GM21528 (cell line): ENCODE data around the gene XPR1.
"Not testable (repeated sequence)": the region's sequence is repeated elsewhere in the genome, so short reads cannot be mapped to it uniquely, and the experiment has no call there.

ENCODE experiments used
- ATAC-seq: cut with Tn5 transposase; IDR thresholded peaks from one replicate; pipeline ENCODE4 v1.9.1; 2021; ENCODE audit warnings: mild to moderate bottlenecking, moderate library complexity; ENCODE audit not compliant: unreplicated experiment, low FRiP score

The XPR1 gene

GRCh38 chr1:180831507-180831906 lies 199.7 kb downstream of the XPR1 start:
- ATAC-seq: not testable (repeated sequence)

GRCh38 chr1:180833180-180833579 lies 201.4 kb downstream of the XPR1 start:
- ATAC-seq: not testable (repeated sequence)

- no peak for ATAC-seq
Measured at GRCh38 chr1:180836449-180836848, 204.6 kb downstream of the XPR1 start.

GRCh38 chr1:180837020-180837419 lies 205.2 kb downstream of the XPR1 start:
- no peak for ATAC-seq

- no peak for ATAC-seq
Measured at GRCh38 chr1:180838535-180838934, 206.7 kb downstream of the XPR1 start.

GRCh38 chr1:180839547-180839946 lies 207.7 kb downstream of the XPR1 start:
- ATAC-seq: no peak

- ATAC-seq: no peak
Measured at GRCh38 chr1:180841415-180841814, 209.6 kb downstream of the XPR1 start.

- ATAC-seq: no peak
Measured at GRCh38 chr1:180842052-180842451, 210.2 kb downstream of the XPR1 start.

- ATAC-seq: no peak
Measured at GRCh38 chr1:180842491-180843275, 210.9 kb downstream of the XPR1 start.

GRCh38 chr1:180845352-180845751 lies 213.5 kb downstream of the XPR1 start:
- no peak for ATAC-seq

- ATAC-seq: no peak
Measured at GRCh38 chr1:180848191-180848590, 216.4 kb downstream of the XPR1 start.

GRCh38 chr1:180849031-180849775 lies 217.4 kb downstream of the XPR1 start:
- ATAC-seq: peak; percentile 72

GRCh38 chr1:180851995-180852887 lies 220.4 kb downstream of the XPR1 start:
- no peak for ATAC-seq

- no peak for ATAC-seq
Measured at GRCh38 chr1:180854001-180854400, 222.2 kb downstream of the XPR1 start.

GRCh38 chr1:180854456-180854855 lies 222.6 kb downstream of the XPR1 start:
- no peak for ATAC-seq

- not testable (repeated sequence) for ATAC-seq
Measured at GRCh38 chr1:180857947-180858725, 226.3 kb downstream of the XPR1 start.

- no peak for ATAC-seq
Measured at GRCh38 chr1:180859306-180859705, 227.5 kb downstream of the XPR1 start.

- no peak for ATAC-seq
Measured at GRCh38 chr1:180860535-180860934, 228.7 kb downstream of the XPR1 start.

- no peak for ATAC-seq
Measured at GRCh38 chr1:180862305-180862704, 230.5 kb downstream of the XPR1 start.

- ATAC-seq: no peak
Measured at GRCh38 chr1:180863158-180863775, 231.4 kb downstream of the XPR1 start.
